Measurements from ENCODE around the gene EML6. TPM values are rescaled to one million over a fixed set of nuclear protein-coding genes. Genes with fewer than 3 reads are reported as not detected.
"Not testable (repeated sequence)": the region's sequence is repeated elsewhere in the genome, so short reads cannot be mapped to it uniquely, and the experiment has no call there.

Gene EML6
- total and polyA plus RNA-seq, 2 experiments from 2014 or later, result 2.7 to 6.2 TPM

DNA sequence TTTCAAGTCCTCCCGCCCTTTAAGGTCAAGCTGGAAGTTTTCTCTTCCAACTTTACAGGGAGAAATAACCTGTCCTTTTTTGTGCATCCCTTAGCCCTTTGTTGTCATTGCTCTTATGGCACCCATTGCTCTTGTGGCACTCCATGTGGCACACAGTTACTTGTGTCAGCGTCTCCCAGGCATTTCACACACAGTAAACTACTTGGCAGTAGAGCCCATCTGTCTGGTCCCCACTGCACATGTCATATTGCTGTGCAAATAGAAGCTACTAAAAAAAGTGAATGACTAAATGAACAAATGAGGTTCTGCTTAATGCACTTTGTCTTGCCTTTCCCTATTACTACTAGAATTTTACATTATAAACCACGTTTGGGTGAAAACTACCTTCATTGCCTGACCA, 149.3 kb downstream of the EML6 start (continued):
- TF ChIP-seq, protein P1, sequence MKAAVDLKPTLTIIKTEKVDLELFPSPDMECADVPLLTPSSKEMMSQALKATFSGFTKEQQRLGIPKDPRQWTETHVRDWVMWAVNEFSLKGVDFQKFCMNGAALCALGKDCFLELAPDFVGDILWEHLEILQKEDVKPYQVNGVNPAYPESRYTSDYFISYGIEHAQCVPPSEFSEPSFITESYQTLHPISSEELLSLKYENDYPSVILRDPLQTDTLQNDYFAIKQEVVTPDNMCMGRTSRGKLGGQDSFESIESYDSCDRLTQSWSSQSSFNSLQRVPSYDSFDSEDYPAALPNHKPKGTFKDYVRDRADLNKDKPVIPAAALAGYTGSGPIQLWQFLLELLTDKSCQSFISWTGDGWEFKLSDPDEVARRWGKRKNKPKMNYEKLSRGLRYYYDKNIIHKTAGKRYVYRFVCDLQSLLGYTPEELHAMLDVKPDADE (IDR thresholded peaks at IDR 0.05), result no peak
- TF ChIP-seq ZNF114 (CRISPR knock-in tag; IDR thresholded peaks at IDR 0.05) (no peak), JUNB (IDR thresholded peaks at IDR 0.05; ENCODE audit: unreplicated experiment) (no peak), POLR2AphosphoS5 (IDR thresholded peaks at IDR 0.05; ENCODE audit: low read depth) (no peak), CREB1 (CRISPR knock-in tag; IDR thresholded peaks at IDR 0.05; ENCODE audit: low read depth) (no peak)

DNA sequence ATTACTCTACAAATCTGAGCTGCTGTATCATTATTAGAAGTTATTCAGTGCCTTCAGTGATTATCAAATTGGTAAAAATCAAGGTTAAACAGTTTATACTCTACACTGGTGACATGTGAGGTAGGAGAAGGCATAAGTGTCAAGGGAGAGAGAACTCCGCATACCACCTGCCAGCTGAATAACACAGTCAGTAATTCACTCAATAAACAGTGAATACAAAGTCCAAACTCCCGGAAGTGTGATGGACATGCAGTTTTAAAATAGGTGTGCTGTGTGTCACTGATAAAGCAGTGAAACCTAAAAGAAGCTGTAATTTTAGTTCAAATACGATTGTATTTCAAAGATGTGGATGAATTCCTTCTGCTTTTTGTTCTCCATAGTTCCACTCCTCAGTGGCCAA, 149.8 kb downstream of the EML6 start:
- H3K4me1 Mint-ChIP-seq; H3K27ac Mint-ChIP-seq; H3F3A ChIP-seq (replicated peaks; ENCODE audit: low read depth); H2AFZ ChIP-seq; H3K79me2 ChIP-seq (replicated peaks; ENCODE audit: insufficient read depth); H3K9me2 ChIP-seq (ENCODE audit: insufficient read depth); H3K36me3 Mint-ChIP-seq (ENCODE audit: low read depth); H3K27ac ChIP-seq (ENCODE audit: low read depth); DNase-seq (ENCODE audit: low spot score); H3K4me3 Mint-ChIP-seq; H3K4me2 ChIP-seq; H3K36me3 ChIP-seq (ENCODE audit: insufficient read depth); H3K4me3 ChIP-seq; H4K20me1 ChIP-seq (replicated peaks; ENCODE audit: insufficient read depth); H3K27me3 Mint-ChIP-seq (ENCODE audit: insufficient read depth, low read depth, poor library complexity); H3K4me1 ChIP-seq (ENCODE audit: insufficient read depth); H3K27me3 ChIP-seq (ENCODE audit: insufficient read depth); H3K9me3 Mint-ChIP-seq; ATAC-seq: not testable (repeated sequence)

DNA sequence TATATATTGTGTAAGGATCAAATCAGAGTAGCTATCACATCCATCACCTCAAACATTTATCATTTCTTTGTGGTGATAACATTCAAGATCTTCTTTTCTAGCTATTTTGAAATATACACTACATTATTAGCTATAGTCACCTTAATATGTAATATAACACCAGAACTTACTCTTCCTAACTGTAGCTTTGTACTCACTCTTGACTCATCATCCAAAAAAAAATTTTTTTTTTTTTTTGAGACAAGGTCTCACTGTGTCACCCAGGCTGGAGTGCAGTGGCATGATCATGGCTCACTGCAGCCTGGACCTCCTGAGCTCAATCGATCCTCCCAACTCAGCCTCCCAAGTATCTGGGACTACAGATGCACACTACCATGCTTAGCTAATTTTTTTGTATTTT, 153.3 kb downstream of the EML6 start:
- no peak for ATAC-seq
- DNase-seq (ENCODE audit: low spot score), result no peak
- Histone ChIP-seq H3F3A (replicated peaks; ENCODE audit: low read depth) (no peaks in the 10 kb centered on the region), H4K20me1 (replicated peaks; ENCODE audit: insufficient read depth) (no peaks in the 10 kb centered on the region), H3K79me2 (replicated peaks; ENCODE audit: insufficient read depth) (no peaks in the 10 kb centered on the region), H3K4me2 (no peak overlapping the region), H3K4me1 (ENCODE audit: insufficient read depth) (no peaks in the 10 kb centered on the region), H3K4me3 (no peak overlapping the region), H2AFZ (no peak overlapping the region), H3K9me2 (ENCODE audit: insufficient read depth) (no peaks in the 10 kb centered on the region), H3K36me3 (ENCODE audit: insufficient read depth) (no peaks in the 10 kb centered on the region), H3K27ac (ENCODE audit: low read depth) (no peak overlapping the region), H3K27me3 (ENCODE audit: insufficient read depth) (no peaks in the 10 kb centered on the region)
- Mint-ChIP-seq H3K4me1 (no peaks in the 10 kb centered on the region), H3K36me3 (ENCODE audit: low read depth) (no peaks in the 10 kb centered on the region), H3K4me3 (no peak overlapping the region), H3K27me3 (ENCODE audit: insufficient read depth, low read depth, poor library complexity) (peaks cover 1% of the 10 kb centered on the region), H3K9me3 (no peaks in the 10 kb centered on the region), H3K27ac (no peak overlapping the region)
- TF ChIP-seq, protein P2, sequence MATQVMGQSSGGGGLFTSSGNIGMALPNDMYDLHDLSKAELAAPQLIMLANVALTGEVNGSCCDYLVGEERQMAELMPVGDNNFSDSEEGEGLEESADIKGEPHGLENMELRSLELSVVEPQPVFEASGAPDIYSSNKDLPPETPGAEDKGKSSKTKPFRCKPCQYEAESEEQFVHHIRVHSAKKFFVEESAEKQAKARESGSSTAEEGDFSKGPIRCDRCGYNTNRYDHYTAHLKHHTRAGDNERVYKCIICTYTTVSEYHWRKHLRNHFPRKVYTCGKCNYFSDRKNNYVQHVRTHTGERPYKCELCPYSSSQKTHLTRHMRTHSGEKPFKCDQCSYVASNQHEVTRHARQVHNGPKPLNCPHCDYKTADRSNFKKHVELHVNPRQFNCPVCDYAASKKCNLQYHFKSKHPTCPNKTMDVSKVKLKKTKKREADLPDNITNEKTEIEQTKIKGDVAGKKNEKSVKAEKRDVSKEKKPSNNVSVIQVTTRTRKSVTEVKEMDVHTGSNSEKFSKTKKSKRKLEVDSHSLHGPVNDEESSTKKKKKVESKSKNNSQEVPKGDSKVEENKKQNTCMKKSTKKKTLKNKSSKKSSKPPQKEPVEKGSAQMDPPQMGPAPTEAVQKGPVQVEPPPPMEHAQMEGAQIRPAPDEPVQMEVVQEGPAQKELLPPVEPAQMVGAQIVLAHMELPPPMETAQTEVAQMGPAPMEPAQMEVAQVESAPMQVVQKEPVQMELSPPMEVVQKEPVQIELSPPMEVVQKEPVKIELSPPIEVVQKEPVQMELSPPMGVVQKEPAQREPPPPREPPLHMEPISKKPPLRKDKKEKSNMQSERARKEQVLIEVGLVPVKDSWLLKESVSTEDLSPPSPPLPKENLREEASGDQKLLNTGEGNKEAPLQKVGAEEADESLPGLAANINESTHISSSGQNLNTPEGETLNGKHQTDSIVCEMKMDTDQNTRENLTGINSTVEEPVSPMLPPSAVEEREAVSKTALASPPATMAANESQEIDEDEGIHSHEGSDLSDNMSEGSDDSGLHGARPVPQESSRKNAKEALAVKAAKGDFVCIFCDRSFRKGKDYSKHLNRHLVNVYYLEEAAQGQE (IDR thresholded peaks at IDR 0.05; ENCODE audit: unreplicated experiment), result no peak
- TF ChIP-seq POLR2AphosphoS5 (IDR thresholded peaks at IDR 0.05; ENCODE audit: low read depth), result no peak

Measured in GM23338 (cell line).